Activated naive CD4-positive, alpha-beta T cell treated with anti-CD3 and anti-CD28 coated beads, Interleukin-2, amount 50 U/mL, for 16 hours (primary cell): ENCODE data around the gene THSD4.
"Not testable (repeated sequence)": the region's sequence is repeated elsewhere in the genome, so short reads cannot be mapped to it uniquely, and the experiment has no call there.

Source experiments
- DNase-seq: peaks from one replicate; pipeline ENCODE4 v3.0.0-alpha.2; 2020

Gene THSD4

GRCh38 chr15:71709808-71710418, 594.6 kb downstream of the THSD4 start:
- no peak for DNase-seq

- no peak for DNase-seq
Measured at GRCh38 chr15:71712182-71712581, 596.9 kb downstream of the THSD4 start.

- DNase-seq: no peak
Measured at GRCh38 chr15:71713191-71713809, 598.0 kb downstream of the THSD4 start.

GRCh38 chr15:71715914-71716313, 600.6 kb downstream of the THSD4 start:
- DNase-seq: no peak

GRCh38 chr15:71716990-71717389, 601.7 kb downstream of the THSD4 start:
- no peak for DNase-seq

- no peak for DNase-seq
Measured at GRCh38 chr15:71718116-71718910, 603.0 kb downstream of the THSD4 start.

GRCh38 chr15:71723344-71723743, 608.1 kb downstream of the THSD4 start:
- no peak for DNase-seq

- not testable (repeated sequence) for DNase-seq
Measured at GRCh38 chr15:71725207-71725955, 610.1 kb downstream of the THSD4 start.

GRCh38 chr15:71728881-71729280, 613.6 kb downstream of the THSD4 start:
- no peak for DNase-seq

GRCh38 chr15:71729319-71729718, 614.0 kb downstream of the THSD4 start:
- DNase-seq: no peak

- DNase-seq: no peak
Measured at GRCh38 chr15:71730277-71731144, 615.2 kb downstream of the THSD4 start.

- DNase-seq: no peak
Measured at GRCh38 chr15:71732636-71733035, 617.4 kb downstream of the THSD4 start.

- DNase-seq: no peak
Measured at GRCh38 chr15:71733122-71733521, 617.9 kb downstream of the THSD4 start.

- no peak for DNase-seq
Measured at GRCh38 chr15:71734709-71735384, 619.6 kb downstream of the THSD4 start.

- DNase-seq: no peak
Measured at GRCh38 chr15:71735385-71735757, 620.1 kb downstream of the THSD4 start.

- DNase-seq: no peak
Measured at GRCh38 chr15:71736286-71736947, 621.1 kb downstream of the THSD4 start.

GRCh38 chr15:71737761-71738160, 622.5 kb downstream of the THSD4 start:
- no peak for DNase-seq

GRCh38 chr15:71739355-71739754, 624.1 kb downstream of the THSD4 start:
- DNase-seq: no peak

- DNase-seq: no peak
Measured at GRCh38 chr15:71742964-71743363, 627.7 kb downstream of the THSD4 start.

GRCh38 chr15:71743861-71744382, 628.7 kb downstream of the THSD4 start:
- peak; percentile 63 for DNase-seq

- no peak for DNase-seq
Measured at GRCh38 chr15:71746719-71747118, 631.4 kb downstream of the THSD4 start.
